ENCODE measurements around the gene PLP2.
"Not testable (repeated sequence)": the region's sequence is repeated elsewhere in the genome, so short reads cannot be mapped to it uniquely, and the experiment has no call there.

The PLP2 gene

GRCh38 chrX:49171752-49172279 is at the start of gene PLP2:
TSS of gene PLP2 (plus strand) at chrX:49171898. CDS start at chrX:49172001, 103 bp downstream.
- no peak for DNase-seq

- DNase-seq: no peak
Observed at GRCh38 chrX:49122499-49122898, 49.2 kb upstream of the PLP2 start.

- not testable (repeated sequence) for DNase-seq
Observed at GRCh38 chrX:49127742-49128258, 43.9 kb upstream of the PLP2 start.

GRCh38 chrX:49129427-49129826 is 42.3 kb upstream of the PLP2 start:
- DNase-seq: no peak

GRCh38 chrX:49132275-49132674 is 39.4 kb upstream of the PLP2 start:
- DNase-seq: not testable (repeated sequence)

GRCh38 chrX:49133759-49134158 is 37.9 kb upstream of the PLP2 start:
- DNase-seq: no peak

- no peak for DNase-seq
Observed at GRCh38 chrX:49137492-49137891, 34.2 kb upstream of the PLP2 start.

- DNase-seq: no peak
Observed at GRCh38 chrX:49139713-49140112, 32.0 kb upstream of the PLP2 start.

GRCh38 chrX:49142264-49142663 is 29.4 kb upstream of the PLP2 start:
- not testable (repeated sequence) for DNase-seq

GRCh38 chrX:49143154-49143553 is 28.5 kb upstream of the PLP2 start:
- not testable (repeated sequence) for DNase-seq

- no peak for DNase-seq
Observed at GRCh38 chrX:49147282-49147681, 24.4 kb upstream of the PLP2 start.

GRCh38 chrX:49147936-49148335 is 23.8 kb upstream of the PLP2 start:
- DNase-seq: no peak

- DNase-seq: not testable (repeated sequence)
Observed at GRCh38 chrX:49148390-49149100, 23.2 kb upstream of the PLP2 start.

GRCh38 chrX:49149291-49149690 is 22.4 kb upstream of the PLP2 start:
- not testable (repeated sequence) for DNase-seq

- no peak for DNase-seq
Observed at GRCh38 chrX:49153467-49153866, 18.2 kb upstream of the PLP2 start.

- DNase-seq: no peak
Observed at GRCh38 chrX:49155243-49155899, 16.3 kb upstream of the PLP2 start.

- peak; percentile 72 for DNase-seq
Observed at GRCh38 chrX:49155900-49156837, 15.5 kb upstream of the PLP2 start.

- DNase-seq: no peak
Observed at GRCh38 chrX:49157194-49157593, 14.5 kb upstream of the PLP2 start.

- no peak for DNase-seq
Observed at GRCh38 chrX:49160908-49161307, 10.8 kb upstream of the PLP2 start.

- no peak for DNase-seq
Observed at GRCh38 chrX:49161632-49162031, 10.1 kb upstream of the PLP2 start.

- DNase-seq: no peak
Observed at GRCh38 chrX:49162620-49163019, 9.1 kb upstream of the PLP2 start, which contains the start of gene MAGIX. TSS of gene MAGIX (plus strand) at chrX:49162758. CDS start at chrX:49162890, 132 bp downstream.

- DNase-seq: peak; percentile 71
Observed at GRCh38 chrX:49163555-49164419, 7.9 kb upstream of the PLP2 start.

All from NCI-H2029 (cell line).